ENCODE results near the gene ULK1.

The ULK1 gene

GRCh38 chr12:131892711-131893604 lies 1.5 kb upstream of the ULK1 start:
- no peak for DNase-seq

- DNase-seq = no peak
Measured at GRCh38 chr12:131893605-131894312, 663 bp upstream of the ULK1 start.

GRCh38 chr12:131894981-131895639 lies 688 bp downstream of the ULK1 start:
- no peak for DNase-seq

- DNase-seq = no peak
Measured at GRCh38 chr12:131895640-131896079, 1.2 kb downstream of the ULK1 start.

GRCh38 chr12:131896080-131896810 lies 1.8 kb downstream of the ULK1 start:
- DNase-seq = peak; percentile 78

GRCh38 chr12:131896811-131897270 lies 2.4 kb downstream of the ULK1 start:
- DNase-seq = no peak

- no peak for DNase-seq
Measured at GRCh38 chr12:131897276-131897675, 2.9 kb downstream of the ULK1 start.

GRCh38 chr12:131897875-131898274 lies 3.5 kb downstream of the ULK1 start:
- no peak for DNase-seq

- DNase-seq = no peak
Measured at GRCh38 chr12:131900397-131900796, 6.0 kb downstream of the ULK1 start.

GRCh38 chr12:131901431-131902331 lies 7.3 kb downstream of the ULK1 start:
- no peak for DNase-seq

GRCh38 chr12:131902332-131903241 lies 8.2 kb downstream of the ULK1 start:
- no peak for DNase-seq

- no peak for DNase-seq
Measured at GRCh38 chr12:131903270-131904255, 9.1 kb downstream of the ULK1 start.

- no peak for DNase-seq
Measured at GRCh38 chr12:131904346-131904745, 9.9 kb downstream of the ULK1 start.

GRCh38 chr12:131905081-131905629 lies 10.7 kb downstream of the ULK1 start:
- no peak for DNase-seq

- no peak for DNase-seq
Measured at GRCh38 chr12:131905630-131906091, 11.2 kb downstream of the ULK1 start.

GRCh38 chr12:131907379-131908091 lies 13.1 kb downstream of the ULK1 start:
- no peak for DNase-seq

GRCh38 chr12:131908092-131909080 lies 14.0 kb downstream of the ULK1 start:
- no peak for DNase-seq
